HTR-8/SVneo (cell line): ENCODE results near the gene ZNF837.
"Not testable (repeated sequence)": the region's sequence is repeated elsewhere in the genome, so short reads cannot be mapped to it uniquely, and the experiment has no call there.

Source experiments
- DNase-seq: peaks from one replicate; pipeline ENCODE4 v3.0.0; 2011; ENCODE audit warnings: low spot score, mixed read lengths; ENCODE audit not compliant: insufficient read length
- FAIRE-seq: peaks from 2 replicates; lab custom pipeline; 2011; peaks lifted over from hg19 to GRCh38; lab: Jason Lieb, UNC

ZNF837 gene

DNA sequence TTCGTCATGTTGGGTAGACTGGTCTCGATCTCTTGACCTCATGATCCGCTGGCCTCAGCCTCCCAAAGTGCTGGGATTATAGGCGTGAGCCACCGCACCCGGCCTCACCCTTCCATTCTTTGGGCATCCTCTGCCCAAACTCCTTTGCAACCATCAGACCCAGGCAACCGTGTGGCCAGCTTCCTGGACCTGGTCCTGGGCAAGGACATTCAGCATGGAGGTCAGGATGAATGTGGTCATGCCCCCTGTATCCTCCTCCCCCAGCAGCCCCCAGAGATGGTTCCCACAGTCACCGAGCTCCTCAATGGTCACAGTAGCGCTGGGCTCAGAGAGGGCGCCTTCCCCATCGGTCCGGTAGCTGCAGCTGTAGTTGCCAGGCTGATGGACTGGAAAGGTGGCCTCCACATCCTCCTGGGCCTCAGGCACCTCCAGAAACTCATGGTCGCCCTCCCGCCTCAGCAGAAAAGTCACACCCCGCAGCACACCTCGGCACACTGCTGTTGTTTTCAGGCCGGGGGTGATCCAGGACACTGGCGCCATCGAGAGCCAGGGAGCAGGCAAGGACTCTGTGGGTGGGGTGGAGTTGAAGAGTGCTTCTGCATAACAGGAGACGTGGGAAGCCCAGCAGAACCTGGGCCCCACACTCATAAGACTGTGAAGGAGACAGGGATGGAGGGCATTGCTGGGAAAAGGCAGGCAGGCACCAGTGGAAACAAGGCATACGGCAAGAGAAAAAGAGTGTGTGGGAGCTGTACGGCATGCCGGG, 28.7 kb downstream of the ZNF837 start:
- no peak for FAIRE-seq
- DNase-seq, result no peak

DNA sequence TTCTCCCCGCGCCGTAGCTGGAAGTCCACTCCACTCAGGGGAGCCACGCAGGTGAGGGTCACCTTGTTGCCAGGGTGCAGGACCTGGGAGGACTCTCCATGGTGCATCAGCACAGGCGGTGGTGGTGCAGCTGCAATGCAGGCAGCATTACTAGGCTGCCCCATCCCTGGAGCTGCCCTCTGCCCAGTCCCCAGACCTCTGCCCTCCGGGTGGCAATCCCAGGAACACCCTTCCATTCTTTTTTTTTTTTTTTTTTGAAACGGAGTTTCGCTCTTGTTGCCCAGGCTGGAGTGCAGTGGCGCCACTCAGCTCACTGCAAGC, 29.3 kb downstream of the ZNF837 start:
- FAIRE-seq, result no peak
- no peak for DNase-seq

DNA sequence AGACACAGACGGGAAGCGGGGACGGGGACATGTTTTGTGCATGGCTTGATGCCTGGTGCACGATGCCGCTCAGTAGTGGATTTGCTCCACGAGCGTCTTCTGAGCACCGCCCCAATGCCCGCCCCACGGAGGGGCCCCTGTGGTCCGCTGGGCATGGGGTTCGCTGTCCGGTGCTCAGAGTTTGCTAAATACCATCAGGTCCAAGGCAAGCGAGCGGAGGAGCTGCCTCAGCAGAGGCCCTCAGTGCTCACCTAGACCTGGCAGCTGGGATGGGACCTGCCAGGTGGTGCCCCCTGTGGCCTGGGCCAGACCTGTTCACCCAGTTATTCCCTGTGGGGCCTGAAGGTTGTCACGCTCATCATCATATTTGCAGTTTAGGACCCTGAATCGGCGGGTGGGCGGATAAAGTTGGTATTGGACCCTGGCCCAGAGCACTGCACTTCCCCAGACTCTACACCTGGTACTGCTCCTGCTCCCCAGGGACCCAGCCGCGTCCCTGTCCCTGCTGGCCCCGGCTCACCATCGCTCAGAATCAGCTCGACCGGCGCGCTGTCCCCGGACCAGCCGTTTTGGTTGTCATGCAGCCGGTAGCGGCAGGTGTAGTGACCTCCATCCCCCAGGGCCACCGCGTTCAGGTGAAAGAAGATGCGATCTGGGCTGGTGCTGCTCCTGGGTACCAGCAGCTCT, 29.8 kb downstream of the ZNF837 start:
- FAIRE-seq (no peak), DNase-seq (no peak)

DNA sequence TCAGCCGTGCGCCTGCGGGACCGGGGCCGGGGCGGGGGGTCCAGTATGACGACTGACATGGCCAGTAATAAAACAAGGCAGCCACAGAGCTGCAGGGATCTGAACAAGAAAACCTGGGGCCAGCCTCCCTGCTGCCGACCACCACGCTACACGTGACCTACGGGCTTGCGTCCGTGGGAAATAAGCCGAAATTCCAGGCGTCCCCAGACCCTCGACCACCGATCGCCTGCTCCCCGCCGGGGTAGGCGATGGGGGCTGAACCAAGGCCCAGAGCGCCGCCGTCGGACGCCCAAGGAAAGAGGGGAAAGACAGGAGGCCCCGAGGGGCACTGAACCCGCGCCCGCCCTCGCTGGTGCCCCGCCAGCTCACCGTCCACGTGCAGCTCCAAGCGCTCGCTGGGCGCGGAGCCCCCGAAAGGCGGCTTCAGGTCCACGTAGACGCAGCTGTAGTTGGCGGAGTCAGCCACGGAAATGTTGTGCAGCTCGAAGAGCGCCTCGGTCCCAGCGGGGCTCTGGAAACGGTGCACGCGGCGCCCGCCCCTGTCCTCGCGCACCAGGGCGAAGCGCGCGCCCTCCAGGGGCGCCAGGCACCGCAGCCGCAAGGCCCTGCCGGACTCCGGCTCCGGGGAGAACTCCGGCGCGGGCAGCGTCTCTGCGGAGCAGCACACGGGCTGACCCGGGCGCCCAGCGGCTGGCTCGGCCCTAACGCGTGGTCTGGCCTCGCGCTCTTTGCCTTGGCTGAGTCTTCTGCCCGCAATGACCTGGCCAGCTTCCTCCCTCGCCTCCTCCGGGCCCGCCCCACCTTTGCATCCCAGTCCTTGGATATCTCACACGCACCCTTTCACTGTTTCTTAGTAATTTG, 30.6 kb downstream of the ZNF837 start:
- DNase-seq (no peak), FAIRE-seq (no peak)

DNA sequence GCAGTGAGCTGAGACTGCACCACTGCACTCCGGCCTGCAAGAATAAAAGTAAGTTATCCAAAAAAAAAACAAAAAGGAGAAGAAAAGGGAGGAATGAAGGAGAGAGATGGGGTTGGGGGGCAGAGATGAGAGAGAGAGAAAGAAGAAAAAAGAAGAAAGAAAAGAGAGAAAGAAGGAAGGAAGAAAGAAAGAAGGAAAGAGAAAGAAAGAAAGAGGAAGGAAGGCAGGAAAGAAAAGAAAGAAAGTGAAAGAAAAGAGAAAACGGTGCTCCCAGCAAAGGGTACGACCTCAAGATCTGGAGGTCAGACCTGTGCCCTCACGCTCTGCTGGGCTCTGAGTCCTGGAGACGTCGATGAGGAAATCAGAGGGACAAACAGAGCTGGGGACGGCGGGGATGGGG, 31.2 kb downstream of the ZNF837 start:
- FAIRE-seq (no peak), DNase-seq (no peak)

DNA sequence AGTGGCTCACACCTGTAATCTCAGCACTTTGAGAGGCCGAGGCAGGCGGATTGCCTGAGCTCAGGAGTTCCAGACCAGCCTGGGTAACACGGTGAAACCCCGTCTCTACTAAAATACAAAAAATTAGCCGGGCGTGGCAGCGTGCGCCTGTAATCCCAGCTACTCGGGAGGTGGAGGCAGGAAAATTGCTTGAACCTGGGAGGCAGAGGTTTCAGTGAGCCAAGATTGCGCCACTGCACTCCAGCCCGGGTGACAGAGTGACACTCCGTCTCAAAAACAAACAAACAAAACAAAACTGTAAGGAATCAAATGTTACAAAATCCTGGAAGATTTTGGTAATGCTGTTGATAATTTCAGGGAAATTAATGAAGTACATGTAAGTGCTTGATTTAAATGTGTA, 32.8 kb downstream of the ZNF837 start:
- not testable (repeated sequence) for FAIRE-seq, DNase-seq

DNA sequence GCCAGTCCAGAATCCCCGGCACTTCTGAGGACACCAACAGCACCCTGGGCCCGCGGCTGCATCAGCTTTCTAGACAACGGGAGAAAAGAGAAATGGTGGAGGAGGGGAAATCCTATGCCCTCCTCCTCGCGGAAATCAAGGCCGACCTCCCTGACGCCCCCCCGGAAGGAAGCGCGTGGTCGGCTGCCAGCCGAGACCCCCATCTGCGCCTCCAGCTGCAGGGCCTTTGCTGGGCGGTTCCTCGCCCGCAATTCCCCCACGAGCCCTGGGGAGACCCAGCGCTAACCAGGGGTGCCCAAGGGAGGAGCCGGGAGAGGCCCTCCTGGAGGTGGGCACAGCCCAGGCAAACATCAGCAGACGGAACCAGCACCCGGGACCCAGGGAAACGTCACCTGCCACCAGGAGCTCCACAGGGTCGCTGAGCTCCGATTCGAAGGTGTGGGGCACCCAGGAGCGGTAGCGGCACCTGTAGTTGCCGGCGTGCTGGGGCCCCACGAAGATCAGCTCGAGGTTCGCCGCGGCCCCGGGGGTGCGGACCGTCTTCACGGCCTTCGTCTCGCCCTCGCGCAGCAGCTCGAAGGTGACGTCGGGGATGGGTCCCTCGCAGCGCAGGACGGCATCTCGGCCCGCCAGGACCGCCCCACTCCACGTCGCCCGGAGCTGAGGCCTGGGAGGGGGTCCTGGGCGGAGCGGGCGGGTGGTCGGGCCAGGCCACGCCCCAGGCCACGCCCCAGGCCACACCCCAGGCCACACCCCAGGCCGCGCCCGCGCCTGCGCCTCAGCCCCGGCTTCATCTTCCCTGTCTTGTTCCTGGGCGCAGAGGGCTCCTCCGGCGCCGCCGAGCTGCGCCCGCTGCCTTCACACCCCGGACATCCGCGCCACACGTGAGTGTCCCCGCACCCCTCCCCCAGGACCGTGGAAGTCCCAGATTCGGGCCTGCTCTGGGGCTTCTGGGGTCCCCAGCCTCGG, 33.6 kb downstream of the ZNF837 start:
- FAIRE-seq (peak; percentile 75), DNase-seq (peak; percentile 88)

DNA sequence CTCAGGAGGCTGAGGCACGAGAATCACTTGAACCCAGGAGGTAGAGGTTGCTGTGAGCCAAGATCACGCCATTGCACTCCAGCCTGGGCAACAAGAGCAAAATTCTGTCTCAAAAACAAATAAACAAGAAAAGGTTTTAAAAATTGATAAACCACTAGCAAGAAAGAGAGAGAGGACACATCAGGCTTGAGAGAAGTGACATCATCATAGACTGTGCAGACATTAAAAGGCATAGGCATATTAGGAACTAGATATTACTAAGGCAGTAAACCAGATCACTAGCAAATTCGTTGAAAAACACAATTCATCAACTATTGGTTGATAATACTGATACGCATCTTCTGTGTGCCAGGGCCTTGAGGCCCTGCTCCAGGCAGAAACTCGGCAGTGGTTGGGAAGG, 35.3 kb downstream of the ZNF837 start:
- DNase-seq (no peak), FAIRE-seq (no peak)

DNA sequence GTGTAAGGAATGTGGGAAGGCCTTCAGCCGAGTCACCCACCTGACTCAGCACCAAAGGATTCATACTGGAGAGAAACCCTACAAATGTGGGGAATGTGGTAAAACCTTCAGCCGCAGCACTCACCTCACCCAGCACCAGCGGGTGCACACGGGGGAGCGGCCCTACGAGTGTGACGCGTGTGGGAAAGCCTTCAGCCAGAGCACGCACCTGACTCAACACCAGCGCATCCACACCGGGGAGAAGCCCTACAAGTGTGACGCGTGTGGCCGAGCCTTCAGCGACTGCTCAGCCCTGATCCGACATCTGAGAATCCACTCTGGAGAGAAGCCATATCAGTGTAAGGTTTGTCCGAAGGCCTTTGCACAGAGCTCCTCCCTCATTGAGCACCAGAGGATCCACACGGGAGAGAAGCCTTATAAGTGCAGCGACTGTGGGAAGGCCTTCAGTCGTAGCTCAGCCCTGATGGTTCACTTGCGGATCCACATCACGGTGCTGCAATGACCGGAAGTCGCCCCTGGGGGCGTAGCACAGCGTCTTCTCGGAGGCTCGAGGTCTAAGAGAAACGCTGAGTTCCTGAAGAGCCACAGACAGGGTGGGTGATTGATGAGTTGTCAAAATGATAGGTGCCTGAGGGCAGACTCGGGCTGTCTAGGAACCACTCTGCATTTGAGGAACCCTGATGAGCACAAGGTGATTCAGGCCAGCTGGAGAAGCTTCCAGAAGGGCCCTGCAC, 41.8 kb downstream of the ZNF837 start:
- no peak for FAIRE-seq
- DNase-seq, result no peak

DNA sequence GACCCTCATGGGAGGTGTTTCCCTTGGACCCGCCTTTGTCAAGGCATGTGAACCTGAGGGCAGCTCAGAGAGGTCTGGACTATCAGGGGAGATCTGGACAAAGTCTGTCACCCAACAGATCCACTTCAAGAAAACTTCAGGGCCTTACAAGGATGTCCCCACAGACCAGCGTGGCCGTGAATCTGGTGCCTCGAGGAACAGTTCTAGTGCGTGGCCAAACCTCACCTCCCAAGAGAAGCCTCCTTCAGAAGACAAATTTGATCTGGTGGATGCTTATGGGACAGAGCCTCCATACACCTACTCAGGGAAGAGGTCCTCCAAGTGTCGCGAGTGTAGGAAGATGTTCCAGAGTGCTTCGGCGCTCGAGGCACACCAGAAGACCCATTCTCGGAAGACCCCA, 42.5 kb downstream of the ZNF837 start:
- FAIRE-seq, result no peak
- DNase-seq, result no peak

DNA sequence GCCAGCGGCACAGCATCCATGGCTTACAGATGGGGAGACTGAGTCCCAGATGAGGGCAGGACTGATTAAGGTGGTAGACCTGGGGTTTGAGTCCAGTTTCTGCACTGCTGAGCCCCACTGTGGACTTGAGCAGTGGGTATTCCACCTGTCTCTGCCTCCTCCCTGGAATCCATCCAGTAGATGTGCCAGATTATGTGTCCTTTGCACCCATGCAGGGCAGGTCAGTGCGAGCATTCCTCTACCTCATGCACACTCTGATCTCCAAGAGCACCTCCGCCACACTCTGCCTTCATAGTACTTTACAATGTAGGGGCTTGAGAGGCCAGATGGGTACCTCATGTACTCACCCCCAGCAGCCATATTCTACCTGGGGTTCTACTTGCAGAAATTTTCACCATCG, 44.0 kb downstream of the ZNF837 start:
- DNase-seq (no peak), FAIRE-seq (no peak)

DNA sequence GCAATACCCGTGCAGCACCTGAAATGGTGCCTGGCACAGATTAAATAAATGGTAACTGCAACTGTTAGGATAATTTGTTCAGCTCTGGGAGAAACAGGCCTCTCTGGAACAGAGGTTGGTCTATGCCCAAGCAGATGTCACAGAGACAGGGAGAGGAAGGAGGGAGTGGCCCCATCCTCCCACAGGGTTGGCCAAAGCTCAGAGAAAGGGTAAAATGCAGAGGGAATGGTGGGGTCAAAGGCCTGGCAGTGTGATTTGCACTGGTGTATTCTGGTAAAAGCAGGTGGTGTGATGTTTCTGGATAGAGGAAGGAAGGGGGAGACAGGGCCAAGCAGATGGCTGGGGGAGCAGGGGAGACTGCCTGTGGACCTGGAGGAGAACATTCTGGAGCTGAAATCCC, 44.6 kb downstream of the ZNF837 start:
- no peak for FAIRE-seq
- DNase-seq, result no peak

DNA sequence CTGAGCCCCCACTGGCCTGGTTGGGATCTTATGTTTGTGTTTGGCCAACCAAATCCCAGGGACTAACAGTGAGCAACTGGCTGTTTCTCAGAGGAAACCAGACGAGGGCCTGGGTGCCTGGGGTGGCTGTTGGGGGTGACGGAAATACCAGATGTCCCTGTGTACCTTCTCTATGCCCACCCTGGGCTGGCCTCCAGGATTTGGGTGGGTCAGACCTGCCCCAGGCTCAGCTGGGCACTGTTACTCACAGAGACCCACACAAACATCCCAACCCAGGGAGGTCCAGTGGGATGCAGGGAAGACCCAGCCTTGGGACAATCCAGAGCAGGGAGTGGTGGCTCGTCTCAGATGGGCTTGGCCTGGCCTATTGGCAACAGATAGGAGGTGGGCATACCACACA, 45.2 kb downstream of the ZNF837 start:
- FAIRE-seq, result no peak

DNA sequence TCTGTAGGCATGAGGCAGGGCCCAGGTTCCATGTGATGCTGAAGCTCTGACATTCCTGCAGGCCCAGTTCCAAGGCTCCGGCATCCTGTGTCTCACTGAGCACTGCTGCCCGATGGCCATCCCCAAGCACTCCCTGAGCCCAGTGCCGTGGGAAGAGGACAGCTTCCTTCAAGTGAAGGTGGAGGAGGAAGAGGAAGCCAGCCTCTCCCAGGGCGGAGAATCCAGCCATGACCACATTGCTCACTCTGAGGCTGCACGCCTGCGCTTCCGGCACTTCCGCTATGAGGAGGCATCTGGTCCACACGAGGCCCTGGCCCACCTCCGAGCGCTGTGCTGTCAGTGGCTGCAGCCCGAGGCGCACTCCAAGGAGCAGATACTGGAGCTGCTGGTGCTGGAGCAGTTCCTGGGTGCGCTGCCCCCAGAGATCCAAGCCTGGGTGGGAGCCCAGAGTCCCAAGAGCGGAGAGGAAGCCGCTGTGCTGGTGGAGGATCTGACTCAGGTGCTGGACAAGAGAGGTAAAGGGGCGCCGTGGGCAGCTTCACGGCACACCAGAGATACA, 46.1 kb downstream of the ZNF837 start:
- FAIRE-seq, result no peak

More for the DNA sequence above, 45.2 kb downstream of the ZNF837 start:
- no peak for DNase-seq

DNA sequence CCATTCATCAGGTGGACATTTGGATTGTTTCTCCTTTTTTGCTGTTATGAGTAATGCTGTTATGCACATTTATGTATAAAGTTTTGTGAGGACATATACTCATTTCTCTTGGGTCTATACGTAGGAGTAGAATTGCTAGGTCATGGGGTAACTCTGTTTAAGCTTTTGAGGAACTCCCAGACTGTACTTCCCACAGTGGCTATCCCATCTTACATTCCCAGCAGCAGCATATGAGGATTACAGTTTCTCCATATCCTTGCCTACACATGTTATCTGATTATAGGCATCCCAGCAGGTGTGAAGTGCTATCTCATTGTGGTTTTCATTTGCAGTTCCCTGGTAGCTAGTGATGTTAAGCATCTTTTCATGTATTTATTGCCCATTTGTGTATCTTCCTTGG, 48.1 kb downstream of the ZNF837 start:
- DNase-seq, result no peak
- FAIRE-seq, result no peak

More for the DNA sequence above, 46.1 kb downstream of the ZNF837 start:
- DNase-seq, result no peak

DNA sequence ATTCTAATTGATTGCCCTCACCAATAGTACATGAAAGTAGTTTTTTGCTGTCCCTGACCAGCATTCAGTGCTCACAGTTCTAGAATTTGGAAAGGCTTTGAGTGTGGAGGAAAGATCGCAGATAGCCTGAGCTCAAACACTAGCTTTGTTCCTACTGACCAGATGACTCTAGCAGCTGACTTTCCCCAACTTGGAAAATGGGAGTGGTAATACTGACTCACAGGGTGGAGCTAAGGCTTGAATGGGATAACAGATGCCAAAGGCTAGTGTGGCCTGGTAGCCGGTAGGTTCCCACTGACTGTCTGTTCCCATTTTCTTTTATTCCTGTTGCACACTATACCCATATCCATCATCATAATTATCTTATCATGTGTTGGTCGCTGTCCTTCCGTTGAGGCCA, 50.4 kb downstream of the ZNF837 start:
- no peak for FAIRE-seq
- DNase-seq, result no peak

DNA sequence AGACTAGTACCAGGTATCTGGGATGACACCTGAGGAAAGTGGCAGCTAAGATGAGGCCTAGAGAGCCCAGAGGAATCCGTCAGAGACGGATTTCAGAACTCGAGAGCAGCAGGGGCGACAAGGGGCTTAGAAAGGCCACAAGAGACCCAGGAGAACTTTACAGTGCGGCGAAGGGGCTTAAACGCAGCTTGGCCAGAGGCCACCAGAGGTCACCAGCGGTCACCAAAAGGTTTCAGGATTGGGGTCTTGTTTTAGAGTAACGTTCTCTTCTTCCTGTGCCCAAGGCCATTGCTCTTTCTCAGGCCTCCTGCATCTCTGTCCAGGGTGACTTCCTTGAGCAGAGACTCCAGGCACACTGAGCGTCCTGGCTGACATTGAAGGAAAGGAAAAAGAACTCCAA, 51.8 kb downstream of the ZNF837 start:
- DNase-seq (no peak), FAIRE-seq (no peak)

DNA sequence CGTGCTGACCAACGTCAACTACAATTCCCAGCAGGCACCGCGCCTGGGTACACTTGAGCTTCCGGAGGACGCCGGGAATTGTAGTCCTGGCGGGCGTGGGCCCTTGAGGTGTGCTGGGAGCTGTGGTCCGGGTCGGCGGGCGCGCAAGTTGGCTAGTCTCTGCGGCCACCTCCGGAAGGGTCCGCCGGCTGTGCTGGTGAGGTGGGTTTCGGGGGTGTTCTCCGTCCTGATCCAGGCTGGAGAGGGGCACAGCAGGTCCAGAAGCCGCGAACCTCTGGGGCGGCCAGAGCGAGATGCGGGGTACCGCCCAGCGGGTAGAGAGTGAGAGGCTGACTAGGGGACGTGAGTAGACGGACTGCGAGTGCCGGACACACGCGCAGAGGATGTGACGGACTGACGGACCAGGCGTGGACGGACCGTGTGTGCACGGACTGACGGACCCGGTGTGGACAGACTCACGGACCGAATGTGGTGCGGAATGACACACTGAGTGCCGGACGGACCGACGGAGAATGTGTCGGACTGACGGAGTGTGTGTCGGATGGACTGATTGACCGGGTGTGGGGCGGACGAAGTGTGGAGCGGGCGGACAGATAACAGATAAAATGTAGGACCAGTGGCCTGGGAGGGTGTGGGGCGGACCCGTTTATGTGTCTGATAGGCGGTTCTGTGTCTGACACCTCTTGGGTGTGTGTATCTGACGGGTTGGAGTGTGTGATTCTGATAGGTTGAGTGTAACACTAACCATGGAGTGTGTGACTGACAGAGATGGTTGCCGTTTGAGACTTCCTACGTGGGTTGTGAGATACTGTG, 53.7 kb downstream of the ZNF837 start, which contains the start of gene ZSCAN22:
Gene ZSCAN22, plus strand, starts transcription at position 81 of the 813 bp plus-strand sequence. CDS start 7,809 bp downstream, outside the sequence.
- FAIRE-seq (peak; percentile 95), DNase-seq (peak; percentile 96)
